Activated naive CD8-positive, alpha-beta T cell treated with anti-CD3 and anti-CD28 coated beads, Interleukin-2, amount 10 ng/mL, durations not matched to agents 7 days and 5 days (primary cell): Measurements from ENCODE around the gene GLA. TPM values are rescaled to one million over a fixed set of nuclear protein-coding genes. Genes with fewer than 3 reads are reported as not detected.

Source experiments
- ATAC-seq: fragments of 150-1000 bp; cut with Tn5 transposase; one replicate; pipeline ENCODE4 v1.10.0; 2021; ENCODE audit warnings: low read depth, moderate library complexity
- POLR2A ChIA-PET: fragments of 350-600 bp; sonication (Branson Sonifier 250); formaldehyde crosslinking; loops from one replicate; lab custom pipeline; 2021; ENCODE audit warnings: antibody characterized with exemption; lab: Charles Lee
- DNase-seq: peaks from one replicate; pipeline ENCODE4 v3.0.0; 2021
- H3K27ac Mint-ChIP-seq: one replicate; pipeline ENCODE4 v1.8.0; 2022; ENCODE audit warnings: mild to moderate bottlenecking, mixed read lengths
- H3K27me3 Mint-ChIP-seq: one replicate; pipeline ENCODE4 v1.8.0; 2022; ENCODE audit warnings: mild to moderate bottlenecking, moderate library complexity, mixed read lengths
- H3K36me3 Mint-ChIP-seq: one replicate; pipeline ENCODE4 v1.8.0; 2021; ENCODE audit warnings: mild to moderate bottlenecking, mixed read lengths
- H3K4me1 Mint-ChIP-seq: one replicate; pipeline ENCODE4 v1.8.0; 2021; ENCODE audit warnings: mixed read lengths
- H3K4me3 Mint-ChIP-seq: one replicate; pipeline ENCODE4 v1.8.0; 2022; ENCODE audit warnings: mild to moderate bottlenecking, moderate library complexity, mixed read lengths
- H3K9me3 Mint-ChIP-seq: one replicate; pipeline ENCODE4 v1.8.0; 2021; ENCODE audit warnings: mixed read lengths
- total RNA-seq, 2 experiments: library from RNA; stranded (reverse); gene quantifications; one replicate each; pipeline ENCODE4 v1.2.3, GENCODE V29; 2021

GLA gene
- total RNA-seq, 2 experiments from 2014 or later = 27.7 to 32.5 TPM

- ATAC-seq (peak; percentile 98), DNase-seq (peak; percentile 76)
- Mint-ChIP-seq H3K4me3 (peak within 1 kb of the TSS; percentile 95), H3K9me3 (no peaks in the 10 kb centered on the region), H3K36me3 (peaks cover 17% of the 10 kb centered on the region), H3K27me3 (no peaks in the 10 kb centered on the region), H3K27ac (peak within 1 kb of the TSS; percentile 76), H3K4me1 (peaks cover 34% of the 10 kb centered on the region)
- POLR2A ChIA-PET = interaction anchor here (0.5 to 2.3 kb wide), 11 partner anchors 11 to 541 kb away, joined by 3 to 16 read pairs (median 4); partner anchors contain the start of genes ARMCX6, CENPI, GLA and TIMM8A
Observed at GRCh38 chrX:101390664-101391525, 16.8 kb downstream of the GLA start, which contains the start of gene RPL36A. Gene RPL36A, plus strand, starts transcription at chrX:101391011. Its CDS starts 33 bp downstream, at chrX:101391044.

DNA sequence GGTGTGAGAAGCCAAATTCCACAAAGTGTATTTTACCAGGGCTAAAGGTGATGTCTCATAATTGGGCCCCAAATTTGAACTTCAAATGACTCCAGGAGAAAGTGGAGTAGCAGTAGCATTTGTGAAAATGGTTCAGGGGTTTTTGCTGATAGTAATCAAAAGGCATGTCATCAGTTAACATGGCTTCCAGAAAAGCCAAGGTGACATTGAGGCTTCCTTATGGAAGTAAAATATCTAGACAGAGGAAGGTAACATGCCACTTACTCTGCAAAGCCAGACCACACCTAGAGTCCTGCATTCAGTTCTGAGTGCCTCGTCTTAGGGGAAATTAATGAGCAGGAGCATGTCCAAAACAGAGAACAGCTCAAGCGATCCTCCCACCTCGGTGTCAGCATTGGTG is 19.1 kb downstream of the GLA start:
- Mint-ChIP-seq H3K27me3 (no peaks in the 10 kb centered on the region), H3K4me3 (no peak overlapping the region), H3K9me3 (no peaks in the 10 kb centered on the region), H3K4me1 (peaks cover 25% of the 10 kb centered on the region), H3K36me3 (peaks cover 15% of the 10 kb centered on the region), H3K27ac (no peak overlapping the region)
- ATAC-seq (no peak), DNase-seq (no peak)
- POLR2A ChIA-PET = no interaction called here

- H3K27ac Mint-ChIP-seq = no peak overlapping the region
- H3K9me3 Mint-ChIP-seq = no peaks in the 10 kb centered on the region
- peaks cover 4% of the 10 kb centered on the region for H3K36me3 Mint-ChIP-seq
- ATAC-seq (no peak), DNase-seq (no peak)
- H3K27me3 Mint-ChIP-seq = no peaks in the 10 kb centered on the region
- POLR2A ChIA-PET = no interaction called here
- peaks cover 14% of the 10 kb centered on the region for H3K4me1 Mint-ChIP-seq
- H3K4me3 Mint-ChIP-seq = no peak overlapping the region
Observed at GRCh38 chrX:101386542-101386885, 21.2 kb downstream of the GLA start.

DNA sequence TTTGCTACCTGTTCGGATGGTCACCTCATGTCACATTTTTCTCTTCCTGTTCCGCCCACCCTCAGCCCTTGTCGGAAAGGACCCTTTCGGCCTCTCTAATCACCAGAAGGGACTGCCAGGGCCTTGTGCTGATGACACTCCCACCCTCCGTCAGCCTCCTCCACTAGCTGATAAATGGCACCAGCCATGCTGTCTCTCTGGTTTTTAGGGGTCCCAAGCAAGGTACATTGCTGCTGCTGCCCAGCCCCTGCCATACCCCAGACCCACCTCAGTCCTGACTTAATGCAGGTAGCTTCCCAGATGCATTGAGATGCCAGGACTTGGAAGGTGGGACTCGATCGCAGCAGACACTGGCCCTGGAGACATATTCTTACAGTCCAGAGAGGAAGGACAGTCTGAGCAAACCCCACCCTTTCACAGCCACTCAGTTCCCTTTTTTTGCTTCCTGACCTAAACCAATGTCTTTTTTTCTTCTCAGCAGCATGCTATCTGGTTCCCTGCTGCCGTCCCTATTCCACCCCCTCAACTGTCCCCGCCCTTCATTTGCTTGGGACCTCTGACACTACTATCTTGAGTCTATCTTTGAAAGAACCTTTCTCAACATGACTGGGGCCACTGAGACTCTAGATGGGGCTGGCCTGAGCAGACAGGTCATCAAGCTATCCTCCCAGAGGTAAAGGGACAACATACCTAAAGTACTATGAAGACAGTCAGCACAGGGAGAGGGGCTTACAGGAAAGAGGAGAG is 21.8 kb downstream of the GLA start, which contains the start of gene BTK:
BTK (minus strand) TSS at position 397 of the 747 bp plus-strand sequence. CDS start 10,907 bp downstream, outside the sequence.
- H3K4me3 Mint-ChIP-seq = no peak within 1 kb of the TSS
- ATAC-seq (no peak), DNase-seq (no peak)
- POLR2A ChIA-PET = no interaction called here
- H3K27me3 Mint-ChIP-seq = no peaks in the 10 kb centered on the region
- H3K4me1 Mint-ChIP-seq = peaks cover 9% of the 10 kb centered on the region
- no peaks in the 10 kb centered on the region for H3K36me3 Mint-ChIP-seq
- H3K27ac Mint-ChIP-seq = peak within 1 kb of the TSS; percentile 48
- no peaks in the 10 kb centered on the region for H3K9me3 Mint-ChIP-seq

GRCh38 chrX:101385026-101385684 is 22.6 kb downstream of the GLA start:
- POLR2A ChIA-PET = no interaction called here
- DNase-seq (no peak), ATAC-seq (no peak)
- Mint-ChIP-seq H3K4me1 (peaks cover 9% of the 10 kb centered on the region), H3K9me3 (no peaks in the 10 kb centered on the region), H3K27me3 (no peaks in the 10 kb centered on the region), H3K36me3 (no peaks in the 10 kb centered on the region), H3K27ac (peak overlapping the region; percentile 48), H3K4me3 (no peak overlapping the region)

DNA sequence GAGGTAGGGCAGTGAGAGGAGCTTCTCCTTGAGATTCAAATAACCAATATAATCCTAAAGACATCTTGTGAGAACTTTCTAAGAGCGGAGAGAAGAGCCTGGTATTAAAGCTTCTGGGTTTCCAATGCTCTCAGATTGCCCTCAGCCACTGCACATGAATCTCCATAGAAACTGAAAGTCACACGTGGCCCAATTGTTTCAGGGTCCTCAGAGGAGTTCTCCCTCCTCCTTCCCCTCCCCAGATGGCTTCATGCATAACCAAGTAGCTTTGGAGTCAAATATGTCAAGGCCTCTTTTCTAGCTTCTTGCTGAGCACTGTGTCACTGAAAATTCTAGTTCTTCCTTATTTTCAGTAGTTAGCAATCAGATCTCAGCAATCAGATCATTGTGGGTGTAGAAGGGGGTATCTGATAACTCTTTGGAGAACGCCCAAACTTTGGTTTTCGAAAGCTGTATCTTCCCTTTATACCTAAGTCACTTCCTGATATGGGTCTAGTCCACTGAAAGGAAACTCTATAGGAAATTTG is 24.0 kb downstream of the GLA start:
- ATAC-seq (no peak), DNase-seq (no peak)
- Mint-ChIP-seq H3K9me3 (no peaks in the 10 kb centered on the region), H3K27ac (no peak overlapping the region), H3K4me1 (peaks cover 5% of the 10 kb centered on the region), H3K4me3 (no peak overlapping the region), H3K36me3 (no peaks in the 10 kb centered on the region), H3K27me3 (peaks cover 2% of the 10 kb centered on the region)
- POLR2A ChIA-PET = no interaction called here

GRCh38 chrX:101377547-101377946 is 30.2 kb downstream of the GLA start:
- POLR2A ChIA-PET = no interaction called here
- Mint-ChIP-seq H3K4me3 (no peak overlapping the region), H3K4me1 (no peaks in the 10 kb centered on the region), H3K9me3 (no peaks in the 10 kb centered on the region), H3K27ac (no peak overlapping the region), H3K27me3 (peaks cover 4% of the 10 kb centered on the region), H3K36me3 (no peaks in the 10 kb centered on the region)
- DNase-seq (no peak), ATAC-seq (no peak)

GRCh38 chrX:101370888-101371504 is 36.7 kb downstream of the GLA start:
- DNase-seq (no peak), ATAC-seq (no peak)
- Mint-ChIP-seq H3K9me3 (no peaks in the 10 kb centered on the region), H3K27me3 (peaks cover 13% of the 10 kb centered on the region), H3K36me3 (no peaks in the 10 kb centered on the region), H3K27ac (no peak overlapping the region), H3K4me1 (no peaks in the 10 kb centered on the region), H3K4me3 (no peak overlapping the region)
- POLR2A ChIA-PET = no interaction called here

- H3K9me3 Mint-ChIP-seq = no peaks in the 10 kb centered on the region
- no peak overlapping the region for H3K4me3 Mint-ChIP-seq
- DNase-seq (no peak), ATAC-seq (no peak)
- no peaks in the 10 kb centered on the region for H3K4me1 Mint-ChIP-seq
- no peak overlapping the region for H3K27ac Mint-ChIP-seq
- H3K36me3 Mint-ChIP-seq = no peaks in the 10 kb centered on the region
- POLR2A ChIA-PET = no interaction called here
- peaks cover 13% of the 10 kb centered on the region for H3K27me3 Mint-ChIP-seq
Observed at GRCh38 chrX:101369687-101370086, 38.0 kb downstream of the GLA start.

DNA sequence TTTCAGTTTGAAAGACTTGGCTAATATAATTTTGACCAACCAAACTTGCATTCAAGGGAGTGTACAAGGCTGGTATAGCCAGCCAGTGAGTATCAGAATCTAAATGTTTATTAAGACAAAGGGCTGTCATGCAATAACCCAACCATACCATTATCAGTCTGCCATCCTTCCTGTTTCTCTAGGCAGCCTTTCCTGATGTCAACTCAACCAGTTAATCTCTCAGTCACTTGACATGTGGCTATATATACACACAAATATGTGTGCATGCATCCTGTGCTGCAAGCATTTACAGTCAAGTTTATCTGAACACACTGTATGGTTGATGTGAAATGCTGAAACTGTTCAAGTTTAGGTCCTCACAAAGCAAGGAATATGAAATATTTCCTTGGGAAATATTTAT is 38.9 kb downstream of the GLA start:
- Mint-ChIP-seq H3K36me3 (no peaks in the 10 kb centered on the region), H3K4me1 (no peaks in the 10 kb centered on the region), H3K27me3 (peaks cover 13% of the 10 kb centered on the region), H3K9me3 (no peaks in the 10 kb centered on the region), H3K27ac (no peak overlapping the region), H3K4me3 (no peak overlapping the region)
- ATAC-seq (no peak), DNase-seq (no peak)
- POLR2A ChIA-PET = no interaction called here

- POLR2A ChIA-PET = no interaction called here
- DNase-seq (no peak), ATAC-seq (no peak)
- peaks cover 16% of the 10 kb centered on the region for H3K27me3 Mint-ChIP-seq
- no peaks in the 10 kb centered on the region for H3K4me1 Mint-ChIP-seq
- no peak overlapping the region for H3K4me3 Mint-ChIP-seq
- H3K9me3 Mint-ChIP-seq = no peaks in the 10 kb centered on the region
- H3K36me3 Mint-ChIP-seq = no peaks in the 10 kb centered on the region
- no peak overlapping the region for H3K27ac Mint-ChIP-seq
Observed at GRCh38 chrX:101365301-101365795, 42.4 kb downstream of the GLA start.

DNA sequence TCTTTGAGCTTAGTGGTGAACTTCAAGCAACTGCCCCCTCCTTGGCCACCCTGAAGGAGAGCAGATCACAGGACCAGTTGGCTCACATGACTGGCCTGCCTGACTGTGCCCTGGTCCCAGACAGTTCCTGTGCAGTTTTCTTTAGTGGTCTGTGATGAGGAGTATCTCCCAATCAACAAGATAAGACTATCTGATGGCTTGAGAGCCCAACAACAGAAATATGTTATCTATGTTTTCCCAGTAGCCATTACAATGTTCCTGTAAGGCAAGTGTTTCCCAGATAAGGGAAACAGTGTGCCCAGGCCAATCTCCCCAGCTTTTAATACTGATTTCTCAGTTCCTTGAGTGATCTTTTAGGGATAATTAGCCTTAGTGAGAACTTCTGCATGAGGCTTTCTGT is 45.0 kb downstream of the GLA start:
- Mint-ChIP-seq H3K27ac (no peak overlapping the region), H3K27me3 (peaks cover 5% of the 10 kb centered on the region), H3K36me3 (no peaks in the 10 kb centered on the region), H3K9me3 (no peaks in the 10 kb centered on the region), H3K4me3 (no peak overlapping the region), H3K4me1 (peaks cover 6% of the 10 kb centered on the region)
- POLR2A ChIA-PET = no interaction called here
- no peak for DNase-seq
- no peak for ATAC-seq

- peaks cover 6% of the 10 kb centered on the region for H3K4me1 Mint-ChIP-seq
- peaks cover 5% of the 10 kb centered on the region for H3K27me3 Mint-ChIP-seq
- no peak overlapping the region for H3K4me3 Mint-ChIP-seq
- H3K9me3 Mint-ChIP-seq = no peaks in the 10 kb centered on the region
- no peak for ATAC-seq
- POLR2A ChIA-PET = no interaction called here
- no peak overlapping the region for H3K27ac Mint-ChIP-seq
- no peak for DNase-seq
- no peaks in the 10 kb centered on the region for H3K36me3 Mint-ChIP-seq
Observed at GRCh38 chrX:101362116-101362515, 45.6 kb downstream of the GLA start.
